Endometrium (tissue), 2 donors: ENCODE measurements around the gene TMEM208.

Source experiments
- FAIRE-seq: peaks from 2 replicates; lab custom pipeline; 2012; peaks lifted over from hg19 to GRCh38; lab: Jason Lieb, UNC
- donor health status: control.
- donor health status: control.

TMEM208 gene

GRCh38 chr16:67191995-67192681, 34.8 kb upstream of the TMEM208 start, which contains the start of gene E2F4:
TSS of gene E2F4 (plus strand) at chr16:67192155. CDS start at chr16:67192228, 73 bp downstream.
- FAIRE-seq, result no peak

- FAIRE-seq, result no peak
Measured at GRCh38 chr16:67192781-67193361, 34.1 kb upstream of the TMEM208 start.

GRCh38 chr16:67193536-67193935, 33.4 kb upstream of the TMEM208 start:
- FAIRE-seq, result no peak

- FAIRE-seq, result no peak
Measured at GRCh38 chr16:67194260-67194659, 32.7 kb upstream of the TMEM208 start.

GRCh38 chr16:67195676-67196075, 31.3 kb upstream of the TMEM208 start:
- FAIRE-seq, result no peak

GRCh38 chr16:67196881-67197280, 30.0 kb upstream of the TMEM208 start:
- FAIRE-seq, result no peak

- FAIRE-seq, result no peak
Measured at GRCh38 chr16:67197704-67198103, 29.2 kb upstream of the TMEM208 start.

GRCh38 chr16:67198238-67198734, 28.6 kb upstream of the TMEM208 start:
- FAIRE-seq, result no peak

GRCh38 chr16:67199011-67199807, 27.7 kb upstream of the TMEM208 start, which contains the start of gene ELMO3:
TSS of gene ELMO3 (plus strand) at chr16:67199131. CDS start at chr16:67199327, 196 bp downstream.
- FAIRE-seq, result no peak

GRCh38 chr16:67199808-67200198, 27.1 kb upstream of the TMEM208 start:
- FAIRE-seq, result no peak

GRCh38 chr16:67200491-67200890, 26.4 kb upstream of the TMEM208 start:
- no peak for FAIRE-seq

GRCh38 chr16:67201411-67202345, 25.3 kb upstream of the TMEM208 start:
- FAIRE-seq, result no peak

GRCh38 chr16:67202426-67202825, 24.5 kb upstream of the TMEM208 start:
- no peak for FAIRE-seq

GRCh38 chr16:67202956-67203493, 23.9 kb upstream of the TMEM208 start:
- no peak for FAIRE-seq

- no peak for FAIRE-seq
Measured at GRCh38 chr16:67204076-67204475, 22.9 kb upstream of the TMEM208 start.

GRCh38 chr16:67206129-67206837, 20.6 kb upstream of the TMEM208 start:
- no peak for FAIRE-seq

GRCh38 chr16:67206838-67207248, 20.1 kb upstream of the TMEM208 start:
- FAIRE-seq, result no peak

- no peak for FAIRE-seq
Measured at GRCh38 chr16:67207249-67208091, 19.5 kb upstream of the TMEM208 start.

GRCh38 chr16:67208154-67208896, 18.6 kb upstream of the TMEM208 start:
- no peak for FAIRE-seq
